Stimulated activated memory B cell treated with anti-CD40 and anti-IgM and Interleukin-4, amounts not matched to agents 10 μg/mL and 1 μg/mL and 100 μg/mL, for 72 hours (primary cell): Measurements from ENCODE around the gene MAD1L1.

ENCODE experiments used
- ATAC-seq: fragments of 150-1000 bp; cut with Tn5 transposase; 2 replicates; pipeline ENCODE4 v1.10.0; 2021
- H3K27ac Mint-ChIP-seq: one replicate; pipeline ENCODE4 v1.8.0; 2022; ENCODE audit warnings: mild to moderate bottlenecking, mixed read lengths
- H3K27me3 Mint-ChIP-seq: one replicate; pipeline ENCODE4 v1.8.0; 2022; ENCODE audit warnings: mixed read lengths
- H3K36me3 Mint-ChIP-seq: one replicate; pipeline ENCODE4 v1.8.0; 2022; ENCODE audit warnings: mixed read lengths
- H3K4me1 Mint-ChIP-seq: one replicate; pipeline ENCODE4 v1.8.0; 2022; ENCODE audit warnings: mixed read lengths
- H3K4me3 Mint-ChIP-seq: one replicate; pipeline ENCODE4 v1.8.0; 2022; ENCODE audit warnings: mild to moderate bottlenecking, moderate library complexity, mixed read lengths
- H3K9me3 Mint-ChIP-seq: one replicate; pipeline ENCODE4 v1.8.0; 2022; ENCODE audit warnings: mixed read lengths

Gene MAD1L1

GRCh38 chr7:1855725-1856160 is 377.0 kb downstream of the MAD1L1 start:
- Mint-ChIP-seq H3K27me3 (no peaks in the 10 kb centered on the region), H3K4me3 (no peak overlapping the region), H3K9me3 (no peaks in the 10 kb centered on the region), H3K4me1 (no peaks in the 10 kb centered on the region), H3K36me3 (peaks cover 25% of the 10 kb centered on the region), H3K27ac (peak overlapping the region; percentile 54)
- ATAC-seq: no peak

- Mint-ChIP-seq H3K9me3 (no peaks in the 10 kb centered on the region), H3K36me3 (peaks cover 29% of the 10 kb centered on the region), H3K4me1 (no peaks in the 10 kb centered on the region), H3K27me3 (no peaks in the 10 kb centered on the region), H3K27ac (peak overlapping the region; percentile 54), H3K4me3 (no peak overlapping the region)
- ATAC-seq: no peak
These were observed 377.6 kb downstream of the MAD1L1 start for GRCh38 chr7:1854866-1855724.

GRCh38 chr7:1853986-1854865 is 378.5 kb downstream of the MAD1L1 start:
- H3K27ac Mint-ChIP-seq: no peak overlapping the region
- ATAC-seq: no peak
- no peaks in the 10 kb centered on the region for H3K27me3 Mint-ChIP-seq
- peaks cover 29% of the 10 kb centered on the region for H3K36me3 Mint-ChIP-seq
- H3K4me3 Mint-ChIP-seq: no peak overlapping the region
- H3K4me1 Mint-ChIP-seq: no peaks in the 10 kb centered on the region
- no peaks in the 10 kb centered on the region for H3K9me3 Mint-ChIP-seq

GRCh38 chr7:1853431-1853985 is 379.2 kb downstream of the MAD1L1 start:
- no peaks in the 10 kb centered on the region for H3K27me3 Mint-ChIP-seq
- H3K9me3 Mint-ChIP-seq: no peaks in the 10 kb centered on the region
- no peaks in the 10 kb centered on the region for H3K4me1 Mint-ChIP-seq
- H3K27ac Mint-ChIP-seq: no peak overlapping the region
- ATAC-seq: no peak
- H3K4me3 Mint-ChIP-seq: no peak overlapping the region
- H3K36me3 Mint-ChIP-seq: peaks cover 29% of the 10 kb centered on the region

GRCh38 chr7:1852517-1853430 is 380.0 kb downstream of the MAD1L1 start:
- Mint-ChIP-seq H3K9me3 (no peaks in the 10 kb centered on the region), H3K27ac (no peak overlapping the region), H3K4me1 (no peaks in the 10 kb centered on the region), H3K36me3 (peaks cover 29% of the 10 kb centered on the region), H3K4me3 (no peak overlapping the region), H3K27me3 (no peaks in the 10 kb centered on the region)
- no peak for ATAC-seq

- Mint-ChIP-seq H3K9me3 (no peaks in the 10 kb centered on the region), H3K27me3 (no peaks in the 10 kb centered on the region), H3K4me3 (no peak overlapping the region), H3K4me1 (no peaks in the 10 kb centered on the region), H3K36me3 (peaks cover 33% of the 10 kb centered on the region), H3K27ac (no peak overlapping the region)
- ATAC-seq: no peak
These were observed 380.8 kb downstream of the MAD1L1 start for GRCh38 chr7:1851721-1852516.

GRCh38 chr7:1850976-1851571 is 381.7 kb downstream of the MAD1L1 start:
- no peak overlapping the region for H3K4me3 Mint-ChIP-seq
- no peaks in the 10 kb centered on the region for H3K27me3 Mint-ChIP-seq
- ATAC-seq: no peak
- no peak overlapping the region for H3K27ac Mint-ChIP-seq
- peaks cover 37% of the 10 kb centered on the region for H3K36me3 Mint-ChIP-seq
- no peaks in the 10 kb centered on the region for H3K4me1 Mint-ChIP-seq
- no peaks in the 10 kb centered on the region for H3K9me3 Mint-ChIP-seq

- no peaks in the 10 kb centered on the region for H3K4me1 Mint-ChIP-seq
- H3K9me3 Mint-ChIP-seq: no peaks in the 10 kb centered on the region
- peaks cover 35% of the 10 kb centered on the region for H3K36me3 Mint-ChIP-seq
These were observed 382.4 kb downstream of the MAD1L1 start for GRCh38 chr7:1850111-1850975.

GRCh38 chr7:1849351-1850041 is 383.2 kb downstream of the MAD1L1 start:
- Mint-ChIP-seq H3K36me3 (peaks cover 31% of the 10 kb centered on the region), H3K4me1 (no peaks in the 10 kb centered on the region), H3K27me3 (no peaks in the 10 kb centered on the region), H3K27ac (no peak overlapping the region), H3K4me3 (no peak overlapping the region), H3K9me3 (no peaks in the 10 kb centered on the region)
- ATAC-seq: no peak

More at GRCh38 chr7:1850111-1850975, 382.4 kb downstream of the MAD1L1 start:
- no peak overlapping the region for H3K27ac Mint-ChIP-seq
- no peak overlapping the region for H3K4me3 Mint-ChIP-seq
- ATAC-seq: no peak
- no peaks in the 10 kb centered on the region for H3K27me3 Mint-ChIP-seq

GRCh38 chr7:1848911-1849311 is 383.8 kb downstream of the MAD1L1 start:
- Mint-ChIP-seq H3K27me3 (no peaks in the 10 kb centered on the region), H3K4me1 (no peaks in the 10 kb centered on the region), H3K27ac (no peak overlapping the region), H3K9me3 (no peaks in the 10 kb centered on the region), H3K4me3 (no peak overlapping the region), H3K36me3 (peaks cover 29% of the 10 kb centered on the region)
- ATAC-seq: no peak

- Mint-ChIP-seq H3K36me3 (peaks cover 34% of the 10 kb centered on the region), H3K9me3 (no peaks in the 10 kb centered on the region), H3K4me3 (no peak overlapping the region), H3K27ac (no peak overlapping the region), H3K27me3 (no peaks in the 10 kb centered on the region), H3K4me1 (peaks cover 8% of the 10 kb centered on the region)
- no peak for ATAC-seq
These were observed 384.6 kb downstream of the MAD1L1 start for GRCh38 chr7:1848013-1848640.
